Measurements from ENCODE around the gene PM20D2. TPM values are rescaled to one million over a fixed set of nuclear protein-coding genes. Genes with fewer than 3 reads are reported as not detected.
A peak's percentile ranks its signal among the peaks of the same experiment; 100 is the strongest.
"Not testable (repeated sequence)": the region's sequence is repeated elsewhere in the genome, so short reads cannot be mapped to it uniquely, and the experiment has no call there.

The PM20D2 gene, protein sequence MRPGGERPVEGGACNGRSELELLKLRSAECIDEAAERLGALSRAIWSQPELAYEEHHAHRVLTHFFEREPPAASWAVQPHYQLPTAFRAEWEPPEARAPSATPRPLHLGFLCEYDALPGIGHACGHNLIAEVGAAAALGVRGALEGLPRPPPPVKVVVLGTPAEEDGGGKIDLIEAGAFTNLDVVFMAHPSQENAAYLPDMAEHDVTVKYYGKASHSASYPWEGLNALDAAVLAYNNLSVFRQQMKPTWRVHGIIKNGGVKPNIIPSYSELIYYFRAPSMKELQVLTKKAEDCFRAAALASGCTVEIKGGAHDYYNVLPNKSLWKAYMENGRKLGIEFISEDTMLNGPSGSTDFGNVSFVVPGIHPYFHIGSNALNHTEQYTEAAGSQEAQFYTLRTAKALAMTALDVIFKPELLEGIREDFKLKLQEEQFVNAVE
- 10 to 100 TPM in 1 of 2 donors, 1 to 10 TPM in 1; 10.0 to 11.8 TPM for total RNA-seq
- long read RNA-seq, full-length matches to known transcripts, result 4 of 6 reads
- long read RNA-seq, partial matches to known transcripts, result 0 of 6 reads
- long read RNA-seq, other reads (novel, unspliced or antisense), result 2 of 6 reads

DNA sequence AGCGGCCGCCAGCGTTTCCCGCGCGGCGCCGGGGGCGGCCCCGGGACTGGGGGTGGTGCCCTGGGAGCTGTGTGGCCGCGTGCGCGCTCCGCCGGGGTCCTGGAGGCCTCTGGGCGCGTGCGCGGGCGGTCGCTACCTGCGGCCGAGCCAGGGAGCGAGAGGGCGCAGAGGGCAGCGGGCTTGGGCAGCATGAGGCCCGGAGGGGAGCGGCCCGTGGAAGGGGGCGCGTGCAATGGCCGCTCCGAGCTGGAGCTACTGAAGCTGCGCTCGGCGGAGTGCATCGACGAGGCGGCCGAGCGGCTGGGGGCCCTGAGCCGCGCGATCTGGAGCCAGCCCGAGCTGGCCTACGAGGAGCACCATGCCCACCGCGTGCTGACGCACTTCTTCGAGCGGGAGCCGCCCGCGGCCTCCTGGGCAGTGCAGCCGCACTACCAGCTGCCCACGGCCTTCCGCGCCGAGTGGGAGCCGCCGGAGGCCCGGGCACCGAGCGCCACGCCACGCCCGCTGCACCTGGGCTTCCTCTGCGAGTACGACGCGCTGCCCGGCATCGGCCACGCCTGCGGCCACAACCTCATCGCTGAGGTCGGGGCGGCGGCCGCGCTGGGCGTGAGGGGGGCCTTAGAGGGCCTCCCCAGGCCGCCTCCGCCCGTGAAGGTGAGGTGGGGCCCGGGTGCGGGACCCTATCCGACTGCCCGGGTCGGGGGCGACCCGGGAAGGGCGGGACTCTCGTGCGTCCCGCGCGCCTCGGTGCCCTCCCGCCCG is at the start of gene PM20D2:
TSS of gene PM20D2 (plus strand) at position 100 of the 762 bp plus-strand sequence. CDS start at position 190, 90 bp downstream.
- ATAC-seq (peak; percentile 91), DNase-seq (peak; percentile 67 to 79)
- intact Hi-C loops (cut with DNase I, micrococcal nuclease), result no loop called here

DNA sequence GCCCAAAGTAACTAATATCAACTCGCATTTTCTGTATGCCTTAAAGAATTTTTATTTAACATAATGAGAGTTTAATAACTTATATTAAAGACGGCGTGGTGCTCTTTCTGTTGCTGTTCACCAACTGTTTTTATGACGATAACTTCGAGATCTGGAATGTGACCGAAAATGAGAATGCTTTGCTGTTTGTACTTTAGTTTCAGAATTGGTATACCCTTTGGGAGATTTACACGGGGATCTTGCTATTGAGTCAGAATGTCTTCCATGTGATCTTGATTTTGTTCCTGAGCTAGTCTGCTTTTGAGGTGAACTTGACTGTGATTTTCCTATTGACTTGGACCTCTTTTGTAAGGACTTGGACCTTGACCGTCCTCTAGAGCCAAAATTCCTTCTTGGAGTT is 47.4 kb upstream of the PM20D2 start:
- no peak for ATAC-seq
- no peak for DNase-seq
- intact Hi-C loops (cut with DNase I, micrococcal nuclease), result no loop called here

DNA sequence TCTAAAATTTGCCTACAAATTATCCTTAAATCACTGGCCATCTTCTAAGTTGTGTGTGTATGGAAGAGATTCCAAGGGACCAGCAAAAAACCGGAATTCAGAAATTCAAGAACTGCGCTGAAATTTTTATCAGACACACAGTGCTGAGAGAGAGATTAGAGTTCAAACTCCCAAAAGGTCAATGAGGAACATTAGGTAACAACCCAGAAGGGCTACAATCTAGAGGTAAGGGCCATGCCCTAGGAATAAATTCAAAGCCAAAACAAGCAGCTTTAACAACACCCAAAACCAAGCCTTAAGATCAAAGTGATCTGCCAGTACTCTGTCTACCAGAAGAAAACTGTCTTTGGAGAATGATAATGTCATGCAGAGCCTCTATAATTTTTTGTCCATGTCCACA is 45.7 kb upstream of the PM20D2 start:
- no peak for ATAC-seq
- DNase-seq, result no peak
- intact Hi-C loops (cut with DNase I, micrococcal nuclease), result no loop called here

DNA sequence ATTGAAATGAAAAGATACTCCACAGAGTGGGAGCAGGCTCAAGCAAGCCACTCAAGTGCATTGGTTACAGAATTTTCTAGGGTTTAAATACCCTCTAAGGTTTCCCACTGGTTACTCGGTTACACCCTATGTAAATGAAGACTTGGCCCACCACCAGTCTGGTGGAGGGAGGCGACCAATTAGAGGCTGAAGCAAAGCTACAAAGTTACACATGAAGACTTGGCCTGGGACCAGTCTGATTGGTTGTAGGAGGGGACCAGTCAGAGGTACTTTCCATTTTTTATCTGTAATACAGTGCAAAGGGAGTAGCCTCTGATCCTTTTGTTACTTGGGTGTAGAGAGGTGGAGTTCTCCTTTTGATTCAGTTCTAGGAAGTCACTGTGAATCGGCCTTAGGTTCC is 35.6 kb upstream of the PM20D2 start:
- ATAC-seq, result no peak
- intact Hi-C loops (cut with DNase I, micrococcal nuclease), result no loop called here

DNA sequence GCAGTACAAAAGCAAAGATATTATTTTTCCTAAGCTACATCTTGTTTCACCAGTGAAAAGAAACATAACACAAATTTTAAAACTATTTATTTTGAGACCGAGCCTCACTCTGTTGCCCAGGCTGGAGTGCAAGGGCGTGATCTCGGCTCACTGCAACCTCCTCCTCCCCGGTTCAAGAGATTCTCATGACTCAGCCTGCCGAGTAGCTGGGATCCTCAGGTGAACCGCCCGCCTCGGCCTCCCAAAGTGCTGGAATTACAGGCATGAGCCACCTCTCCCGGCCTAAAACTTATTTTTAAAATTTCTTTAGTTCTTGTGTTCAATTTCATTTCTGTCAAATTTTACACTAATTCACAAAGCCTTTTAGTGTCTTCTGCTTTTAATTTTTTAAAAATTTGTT is 33.9 kb upstream of the PM20D2 start:
- intact Hi-C loops (cut with DNase I, micrococcal nuclease), result no loop called here
- ATAC-seq, result no peak
- DNase-seq, result no peak

More for the DNA sequence above, 35.6 kb upstream of the PM20D2 start:
- DNase-seq, result no peak

DNA sequence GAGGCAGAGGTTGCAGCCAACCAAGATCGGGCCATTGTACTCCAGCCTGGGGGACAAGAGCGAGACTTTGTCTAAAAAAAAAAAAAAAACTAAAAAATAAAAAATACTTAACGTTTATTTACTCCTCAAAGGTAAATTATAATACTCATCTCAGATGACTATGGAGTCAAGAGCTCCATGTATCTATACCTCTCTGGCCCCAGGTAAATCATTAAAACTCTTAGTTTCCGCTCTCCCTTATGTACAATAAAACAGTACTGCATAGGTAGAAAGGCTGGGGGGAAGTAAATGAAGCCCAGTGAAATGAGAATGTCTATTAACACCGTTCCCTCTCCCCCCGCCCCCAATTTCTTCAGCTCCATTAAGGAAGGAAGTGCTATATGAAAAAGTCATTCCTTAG is 29.2 kb upstream of the PM20D2 start:
- intact Hi-C loops (cut with DNase I, micrococcal nuclease), result no loop called here

DNA sequence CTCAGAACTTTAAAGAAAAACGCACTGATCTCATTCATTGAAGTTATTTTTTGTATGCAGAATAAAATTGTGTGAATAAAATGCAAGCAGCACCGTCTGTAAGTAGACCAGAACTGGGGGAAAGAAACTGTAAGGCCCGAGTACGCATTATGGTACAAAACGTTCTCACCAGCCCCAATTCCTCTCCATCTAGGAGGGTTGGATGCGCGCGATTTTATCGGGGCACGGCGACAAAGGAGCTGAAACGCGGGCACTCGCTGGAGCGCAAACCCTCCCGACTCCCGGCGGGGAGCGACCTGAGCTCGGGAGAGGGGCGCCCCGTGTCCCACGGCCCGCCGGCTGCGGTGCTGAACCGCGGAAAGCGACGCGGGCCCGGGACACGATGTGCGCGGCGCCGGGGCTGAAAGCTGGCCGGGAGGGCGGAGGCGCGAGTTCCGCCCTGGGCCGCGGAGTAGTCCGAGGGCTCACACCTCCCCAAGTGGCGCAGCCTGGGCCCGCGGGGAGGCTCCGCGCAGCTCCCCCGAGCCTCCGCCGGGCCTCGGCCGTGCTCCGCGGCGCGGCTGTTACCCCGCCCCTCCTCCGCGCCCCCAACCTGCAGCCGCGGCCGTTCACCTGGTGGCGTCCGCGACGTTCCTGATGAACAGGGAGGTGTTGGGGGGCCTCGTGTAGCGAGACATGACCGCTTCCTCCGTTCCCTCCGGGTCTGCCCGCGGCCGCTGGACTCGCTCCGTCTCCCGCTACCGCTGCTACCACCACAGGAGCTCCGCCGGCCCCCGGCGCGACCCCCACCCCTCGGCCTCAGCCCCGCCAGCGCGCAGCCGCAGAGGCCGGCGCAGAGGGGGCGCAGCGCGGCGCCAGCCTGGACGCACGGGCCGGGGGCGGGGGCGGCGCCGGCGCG is 28.4 kb upstream of the PM20D2 start, which contains the start of gene SRSF12:
TSS of gene SRSF12 (minus strand) at position 861 of the 898 bp plus-strand sequence. CDS start at position 677, 184 bp downstream.
- intact Hi-C loops (cut with DNase I, micrococcal nuclease), result no loop called here
- DNase-seq (peak in 1 of 2 donors; percentile 45), ATAC-seq (peak; percentile 90)

More for the DNA sequence above, 29.2 kb upstream of the PM20D2 start:
- ATAC-seq, result peak; percentile 13
- DNase-seq, result no peak

DNA sequence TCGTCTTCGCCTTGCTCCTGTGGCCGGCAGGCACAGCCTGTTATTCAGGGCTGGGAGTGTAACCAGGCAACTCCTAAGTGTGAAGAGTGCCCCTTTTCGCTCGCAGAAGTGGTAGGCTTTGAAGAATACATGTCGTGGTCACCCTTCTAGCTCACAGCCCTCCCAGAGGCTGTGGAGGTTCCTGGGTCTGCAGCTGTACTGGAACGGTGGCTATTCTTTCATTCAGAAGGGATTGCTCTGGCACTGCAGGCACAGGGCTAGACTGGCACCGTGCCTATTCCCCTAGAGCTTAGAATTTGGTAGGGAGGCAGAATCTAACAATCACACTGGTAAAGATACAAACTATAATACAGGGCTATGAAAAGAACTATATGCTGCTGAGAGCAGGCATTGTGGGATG is 26.9 kb upstream of the PM20D2 start:
- ATAC-seq (no peak), DNase-seq (no peak)
- intact Hi-C loops (cut with DNase I, micrococcal nuclease), result no loop called here

DNA sequence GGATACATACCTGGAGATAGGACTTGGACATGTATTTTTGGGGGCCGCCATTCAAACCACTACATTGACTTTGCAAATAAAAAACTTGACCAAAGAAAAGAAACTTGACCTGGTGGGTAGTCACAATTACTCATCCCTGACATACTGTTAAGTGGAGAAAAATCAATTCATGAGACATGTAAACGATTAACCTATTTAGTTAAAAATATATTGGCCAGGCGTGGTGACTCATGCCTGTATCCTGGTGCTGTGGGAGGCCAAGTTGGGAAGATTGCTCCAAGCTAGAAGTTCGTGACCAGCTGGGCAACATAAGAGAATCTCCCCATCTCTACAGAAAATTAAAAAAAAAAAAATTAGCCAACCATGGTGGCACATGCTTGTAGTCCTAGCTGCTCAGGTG is 25.5 kb upstream of the PM20D2 start:
- ATAC-seq (no peak), DNase-seq (no peak)
- intact Hi-C loops (cut with DNase I, micrococcal nuclease), result loop anchor here in 1 of 2 donors (5.0 to 10.0 kb wide), 2 partner anchors 122 to 136 kb away; no protein-coding TSS in a partner anchor

DNA sequence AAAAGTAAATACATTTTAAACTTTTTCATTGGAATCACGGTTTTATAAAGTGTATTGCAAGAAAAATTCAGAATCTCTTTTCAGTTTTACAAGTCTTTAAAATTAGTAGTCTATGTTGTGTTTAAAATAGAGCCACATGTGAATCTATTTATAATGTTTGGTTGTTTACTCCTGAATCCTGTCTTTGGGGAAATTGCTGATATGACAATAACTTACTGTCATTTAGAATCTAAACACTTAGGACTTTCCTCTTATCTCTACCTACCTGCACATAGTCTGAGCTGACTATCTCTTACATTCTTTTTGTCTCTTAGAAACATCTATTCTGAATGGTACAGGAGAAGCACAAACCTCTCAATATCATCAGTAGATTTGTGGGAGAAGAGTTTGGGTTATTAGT is 23.9 kb upstream of the PM20D2 start:
- intact Hi-C loops (cut with DNase I, micrococcal nuclease), result loop anchor here in 1 of 2 donors (5.0 to 10.0 kb wide), 2 partner anchors 120 to 137 kb away; no protein-coding TSS in a partner anchor
- ATAC-seq, result no peak

DNA sequence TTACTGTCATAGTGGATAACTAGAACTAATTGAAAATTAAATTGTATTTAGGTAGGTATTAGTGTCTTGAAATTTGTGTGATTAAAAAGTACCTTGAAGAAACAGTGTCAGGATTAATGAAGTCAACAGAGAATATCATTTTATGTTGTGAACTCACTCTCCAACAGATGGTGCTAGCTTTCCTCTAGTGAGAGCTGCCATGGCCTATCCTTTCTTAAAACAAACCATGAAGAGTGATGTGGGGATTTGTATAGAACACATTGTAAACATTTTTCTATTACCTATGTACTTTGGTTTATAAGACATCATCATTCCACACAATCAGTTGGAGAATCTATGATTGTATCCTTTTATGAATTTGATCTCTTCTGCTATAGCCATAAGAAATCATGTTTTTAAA is 23.2 kb upstream of the PM20D2 start:
- no peak for DNase-seq
- intact Hi-C loops (cut with DNase I, micrococcal nuclease), result loop anchor here in 1 of 2 donors (5.0 to 10.0 kb wide), 2 partner anchors 120 to 138 kb away; no protein-coding TSS in a partner anchor
- ATAC-seq, result peak; percentile 91

More for the DNA sequence above, 23.9 kb upstream of the PM20D2 start:
- no peak for DNase-seq

DNA sequence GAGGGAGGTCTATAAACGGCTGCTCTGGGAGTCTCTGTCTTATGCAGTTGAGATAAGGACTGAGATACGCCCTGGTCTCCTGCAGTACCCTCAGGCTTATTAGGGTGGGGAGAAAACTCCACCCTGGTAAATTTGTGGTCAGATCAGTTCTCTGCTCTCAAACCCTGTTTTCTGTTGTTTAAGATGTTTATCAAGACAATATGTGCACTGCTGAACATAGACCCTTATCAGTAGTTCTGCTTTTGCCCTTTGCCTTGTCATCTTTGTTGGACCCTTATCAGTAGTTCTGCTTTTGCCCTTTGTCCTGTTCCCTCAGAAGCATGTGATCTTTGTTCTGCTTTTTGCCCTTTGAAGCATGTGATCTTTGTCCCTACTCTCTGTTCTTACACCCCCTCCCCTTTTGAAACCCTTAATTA is 17.6 kb upstream of the PM20D2 start:
- not testable (repeated sequence) for DNase-seq, ATAC-seq
- intact Hi-C loops (cut with DNase I, micrococcal nuclease), result loop anchor here in 1 of 2 donors (10.0 kb wide), 1 partner anchor 143 kb away; no protein-coding TSS in a partner anchor

DNA sequence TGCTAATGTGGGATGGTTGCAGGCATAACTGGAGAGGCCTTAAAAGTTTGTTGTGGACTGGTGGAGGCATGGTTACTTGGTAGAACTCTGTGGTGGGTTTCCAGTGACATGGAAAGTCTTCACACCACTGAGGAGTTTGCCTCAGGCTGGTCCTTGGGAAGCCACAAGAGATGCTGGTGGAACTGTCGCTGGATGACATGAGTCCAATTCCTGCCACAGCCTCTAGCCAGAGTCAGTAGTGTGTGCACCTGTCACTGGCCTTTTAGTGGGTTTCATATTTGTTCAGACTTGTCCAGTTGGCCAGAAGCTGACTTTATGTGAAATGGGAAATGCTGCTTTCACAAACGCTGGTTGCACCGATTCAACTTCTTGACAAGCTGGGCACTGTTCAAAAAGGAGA is 14.3 kb upstream of the PM20D2 start:
- DNase-seq (no peak), ATAC-seq (no peak)
- intact Hi-C loops (cut with DNase I, micrococcal nuclease), result no loop called here

DNA sequence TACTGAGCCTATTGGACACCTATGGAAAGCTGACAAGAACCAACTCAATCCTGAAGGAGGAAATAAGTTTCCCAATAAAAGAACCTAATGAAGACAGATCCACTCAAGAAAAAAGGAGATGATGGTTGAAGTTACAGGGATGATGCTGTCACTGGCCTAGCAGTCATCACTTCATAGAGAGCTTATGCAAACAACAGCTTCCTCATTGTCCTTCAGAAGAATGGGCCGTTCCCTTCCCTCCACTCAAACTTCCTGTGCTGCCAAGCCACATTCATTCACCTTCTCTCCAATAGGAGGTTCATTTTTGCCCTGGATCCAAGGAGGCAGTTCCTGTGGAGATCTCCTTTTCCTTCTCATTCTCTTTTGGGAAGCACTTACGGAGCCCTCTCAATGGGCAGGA is 13.8 kb upstream of the PM20D2 start:
- intact Hi-C loops (cut with DNase I, micrococcal nuclease), result no loop called here
- ATAC-seq, result no peak
- no peak for DNase-seq

DNA sequence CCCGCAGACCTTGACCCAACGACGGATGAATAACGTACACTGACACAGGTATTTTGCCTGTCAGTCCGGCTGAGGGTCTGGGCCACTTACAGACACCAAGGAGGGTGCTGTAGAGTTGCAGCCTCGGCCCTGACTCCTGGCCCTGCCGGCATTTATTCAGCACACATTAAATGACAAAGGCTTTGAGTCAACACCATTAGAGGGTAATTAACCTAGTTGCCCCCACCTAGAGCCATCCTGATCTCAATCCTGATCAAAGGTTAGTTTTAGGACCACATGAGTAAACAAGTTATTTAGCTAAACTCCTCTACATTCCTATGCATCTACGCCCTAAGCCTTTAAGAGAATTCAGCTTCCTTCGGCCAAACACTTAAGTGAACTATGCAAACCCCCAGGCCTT is 11.9 kb upstream of the PM20D2 start:
- no peak for DNase-seq
- intact Hi-C loops (cut with DNase I, micrococcal nuclease), result no loop called here
- no peak for ATAC-seq

DNA sequence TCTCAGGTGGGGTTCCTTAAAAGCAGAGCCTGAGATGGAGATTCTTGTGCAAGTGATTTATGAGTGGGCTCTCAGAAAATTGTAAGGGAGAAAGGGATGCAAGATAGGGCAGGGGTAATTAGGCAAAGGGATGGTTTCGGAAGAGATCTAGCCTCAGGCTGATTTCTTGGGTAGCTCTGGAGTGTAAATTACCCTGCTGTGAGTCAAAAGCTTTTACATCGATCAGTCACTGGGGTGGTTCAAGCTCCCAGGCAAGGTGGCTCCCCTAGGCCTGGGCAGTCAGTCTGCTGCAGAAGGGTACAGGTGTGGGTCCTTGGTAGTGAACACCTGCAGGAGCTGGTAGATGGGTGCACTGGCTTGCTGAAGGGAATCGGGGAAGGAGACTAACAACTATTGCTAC is 11.1 kb upstream of the PM20D2 start:
- no peak for DNase-seq
- intact Hi-C loops (cut with DNase I, micrococcal nuclease), result no loop called here
- no peak for ATAC-seq

DNA sequence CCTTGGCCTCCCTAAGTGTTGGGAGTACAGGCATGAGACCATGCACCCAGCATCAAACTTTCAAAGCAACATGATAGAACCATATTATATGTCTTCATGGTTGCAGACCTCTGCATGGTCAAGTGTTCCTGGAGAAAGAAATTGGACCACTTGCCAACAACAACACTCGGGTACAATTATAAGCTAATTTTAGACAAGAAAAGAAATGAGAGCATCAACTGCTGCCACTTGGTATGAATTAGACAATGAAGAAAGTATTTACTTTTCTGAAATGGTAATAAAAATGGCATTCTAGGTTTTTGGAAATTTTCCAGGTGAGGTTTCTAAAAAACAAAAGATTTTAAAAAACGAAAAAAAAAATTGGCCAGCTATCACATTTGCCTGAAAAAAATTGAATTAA is 7.7 kb upstream of the PM20D2 start:
- intact Hi-C loops (cut with DNase I, micrococcal nuclease), result no loop called here
- no peak for ATAC-seq
- DNase-seq, result no peak

Measured in left colon (tissue), 2 donors.